Activated CD8-positive, alpha-beta memory T cell treated with anti-CD3 and anti-CD28 coated beads, Interleukin-2, amount 50 U/mL, for 24 hours (primary cell): ENCODE results near the gene JMJD4.

Experiments used
- DNase-seq: peaks from one replicate; pipeline ENCODE4 v3.0.0-alpha.2; 2020; ENCODE audit errors: extremely low read depth

JMJD4 gene

DNA sequence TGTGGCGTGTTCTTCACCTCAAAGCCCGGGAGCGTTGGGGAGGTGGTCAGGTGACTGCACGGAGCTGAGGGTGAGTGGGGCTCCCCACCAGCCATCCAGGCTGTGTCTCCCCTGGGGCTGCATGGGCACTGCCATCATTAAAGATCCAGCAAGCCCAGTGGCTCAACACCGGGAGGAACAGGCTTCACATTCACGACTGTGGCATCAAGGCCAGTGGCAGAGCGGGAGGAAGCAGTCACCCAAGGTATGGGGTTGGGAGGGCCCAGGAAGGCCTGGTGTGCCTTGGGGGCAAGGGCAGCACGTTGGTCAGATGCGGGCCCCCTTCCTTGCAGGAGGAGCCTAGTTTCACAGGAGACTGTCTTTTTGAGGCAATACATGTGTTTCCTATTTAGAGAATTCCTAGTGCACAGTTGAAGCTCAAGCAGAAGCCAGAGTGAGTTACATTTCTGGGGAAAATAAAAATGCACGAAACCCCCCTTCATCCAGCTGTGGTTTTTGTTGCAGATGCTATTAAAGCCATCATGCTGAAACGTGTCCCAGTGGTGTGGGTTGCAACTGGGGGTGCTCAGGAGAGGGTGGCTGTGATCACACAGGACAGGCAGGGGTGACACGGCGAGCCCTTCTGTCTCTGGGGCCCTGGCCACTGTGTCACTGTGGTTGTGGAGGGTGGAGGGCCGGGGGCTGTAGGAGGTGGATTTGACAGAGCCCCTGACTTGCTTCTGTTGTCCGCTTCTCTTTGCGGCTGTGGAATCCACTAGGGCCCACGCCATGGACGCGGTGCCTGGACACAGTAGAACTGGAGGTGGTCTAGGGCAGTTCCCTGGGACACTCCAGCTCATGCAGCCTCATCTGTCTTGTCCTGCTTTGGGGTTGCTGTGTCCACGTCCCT lies 34.2 kb upstream of the JMJD4 start:
- DNase-seq = no peak

DNA sequence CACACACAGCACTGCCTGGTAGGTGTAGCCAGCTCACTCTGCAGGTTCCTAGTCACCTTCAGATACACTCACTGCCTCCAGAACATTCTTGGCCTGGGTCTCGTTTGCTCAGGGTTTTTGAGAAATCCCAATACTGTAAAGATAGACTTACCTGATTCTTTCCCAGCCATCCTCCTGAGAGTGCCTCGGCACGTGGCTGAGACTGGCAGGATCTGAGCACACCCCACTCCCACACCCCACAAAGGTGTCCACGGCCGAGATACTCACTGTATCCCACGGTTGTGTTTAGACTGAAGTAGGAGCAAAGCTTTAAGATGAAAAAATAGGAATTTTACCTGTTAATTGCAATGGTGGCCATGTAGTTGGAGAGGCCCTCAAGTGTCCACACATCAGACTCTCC lies 33.5 kb upstream of the JMJD4 start:
- DNase-seq = no peak

DNA sequence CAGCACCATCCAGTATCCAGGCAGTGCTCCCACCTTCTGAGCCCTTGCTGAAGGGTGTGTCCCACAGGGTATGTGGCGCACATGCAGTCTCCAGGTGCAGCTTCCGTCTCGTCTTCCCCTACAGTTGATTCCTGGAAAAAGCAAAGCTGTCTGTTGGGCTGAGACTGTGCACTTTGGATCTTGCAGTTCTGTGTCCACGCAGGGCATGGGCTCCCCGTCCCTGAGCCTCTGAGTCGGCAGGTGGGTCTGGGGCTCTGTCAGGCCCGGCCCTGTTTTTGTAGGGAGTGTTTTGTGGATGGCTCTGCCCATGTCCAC lies 33.0 kb upstream of the JMJD4 start:
- DNase-seq = no peak

DNA sequence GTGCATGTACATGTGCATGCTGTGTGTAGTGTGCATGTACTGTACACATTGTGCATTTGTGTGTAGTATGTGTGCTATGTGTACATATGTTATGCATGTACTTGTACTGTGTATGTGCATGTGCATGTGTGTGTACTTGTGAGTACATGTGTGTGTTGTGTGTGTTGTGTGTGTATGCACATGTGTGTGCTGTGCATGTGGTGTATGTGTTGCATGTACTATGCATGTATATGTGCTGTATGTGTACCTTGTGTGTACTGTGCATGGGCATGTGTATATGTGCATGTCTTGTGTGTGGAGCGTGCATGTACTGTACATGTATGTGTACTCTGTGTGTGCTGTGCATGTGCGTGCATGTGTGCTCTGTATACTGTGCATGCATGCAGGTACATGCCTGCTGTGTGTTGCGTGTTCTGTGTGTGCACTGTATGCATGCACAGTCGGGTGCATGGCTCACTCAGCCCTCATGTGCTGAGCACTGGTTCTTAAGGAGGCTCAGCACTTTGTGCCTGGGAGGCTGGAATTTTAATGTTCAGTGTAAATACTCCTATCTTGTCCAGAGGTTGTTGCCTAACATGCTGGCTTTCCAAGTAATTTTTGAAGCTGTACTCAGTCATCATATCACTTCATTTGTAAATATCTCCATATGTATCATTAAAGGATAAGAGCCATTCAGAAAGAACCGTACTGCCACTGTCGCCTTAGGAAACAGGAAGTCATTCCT lies 32.5 kb upstream of the JMJD4 start:
- no peak for DNase-seq

DNA sequence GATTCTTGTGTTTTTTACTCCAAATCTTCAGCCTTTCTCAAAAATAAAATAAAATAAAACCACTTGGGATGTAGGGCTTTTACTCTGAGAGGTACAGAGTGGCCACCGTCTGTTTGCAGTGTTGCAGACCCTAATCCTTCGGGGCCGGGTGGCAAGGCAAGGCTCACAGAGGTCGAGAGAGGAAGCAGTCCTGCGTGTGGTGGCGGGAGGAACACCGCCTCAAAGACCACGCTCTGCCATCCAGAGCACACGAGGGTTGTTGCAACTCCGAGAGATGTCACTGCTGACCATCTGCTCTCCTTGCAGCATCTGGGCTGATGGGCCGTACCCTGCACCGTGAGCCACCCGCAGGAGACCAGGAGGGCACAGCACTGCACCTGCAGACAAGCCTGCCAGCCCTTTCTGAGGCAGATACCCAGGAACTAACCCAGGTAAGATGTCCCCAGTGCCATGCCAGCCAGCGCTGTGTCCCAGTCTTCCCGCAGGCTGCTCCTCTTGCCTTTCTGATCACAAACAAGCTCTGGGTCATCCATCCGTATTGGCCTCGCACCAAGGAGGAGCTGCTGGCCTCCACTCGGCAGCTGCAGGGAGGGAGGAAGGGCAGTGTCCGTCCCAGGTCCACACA lies 31.7 kb upstream of the JMJD4 start:
- no peak for DNase-seq

DNA sequence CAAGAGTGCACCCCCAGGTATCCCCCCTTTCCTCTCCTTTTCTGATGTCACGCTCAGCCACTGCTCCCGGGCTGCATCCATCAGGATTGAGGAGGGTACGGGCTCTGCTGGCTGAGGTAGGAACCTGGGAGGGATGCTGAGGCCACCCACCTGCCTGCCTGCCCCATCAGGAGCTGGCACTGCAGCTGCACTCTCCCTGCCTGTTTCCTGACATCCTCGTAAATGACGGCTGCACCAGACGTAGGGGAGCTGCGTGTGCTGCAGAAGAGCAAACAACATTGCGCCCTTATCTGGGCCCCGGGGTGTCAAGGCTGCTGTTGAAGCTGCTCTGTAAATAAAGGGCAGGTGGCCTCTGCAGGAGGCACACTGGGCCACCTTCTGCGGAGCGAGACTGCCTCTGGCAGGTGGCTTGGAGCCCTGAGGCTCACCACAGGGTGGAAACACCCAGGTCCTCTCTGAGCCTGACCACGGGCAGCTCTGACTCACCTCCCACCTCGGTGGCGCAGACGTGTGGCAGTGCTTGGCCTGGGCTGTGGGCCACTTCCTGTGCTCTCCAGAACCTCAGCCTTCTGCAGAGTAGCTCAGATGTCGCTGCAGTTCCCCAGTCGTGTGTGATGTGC lies 31.0 kb upstream of the JMJD4 start:
- peak; percentile 31 for DNase-seq

DNA sequence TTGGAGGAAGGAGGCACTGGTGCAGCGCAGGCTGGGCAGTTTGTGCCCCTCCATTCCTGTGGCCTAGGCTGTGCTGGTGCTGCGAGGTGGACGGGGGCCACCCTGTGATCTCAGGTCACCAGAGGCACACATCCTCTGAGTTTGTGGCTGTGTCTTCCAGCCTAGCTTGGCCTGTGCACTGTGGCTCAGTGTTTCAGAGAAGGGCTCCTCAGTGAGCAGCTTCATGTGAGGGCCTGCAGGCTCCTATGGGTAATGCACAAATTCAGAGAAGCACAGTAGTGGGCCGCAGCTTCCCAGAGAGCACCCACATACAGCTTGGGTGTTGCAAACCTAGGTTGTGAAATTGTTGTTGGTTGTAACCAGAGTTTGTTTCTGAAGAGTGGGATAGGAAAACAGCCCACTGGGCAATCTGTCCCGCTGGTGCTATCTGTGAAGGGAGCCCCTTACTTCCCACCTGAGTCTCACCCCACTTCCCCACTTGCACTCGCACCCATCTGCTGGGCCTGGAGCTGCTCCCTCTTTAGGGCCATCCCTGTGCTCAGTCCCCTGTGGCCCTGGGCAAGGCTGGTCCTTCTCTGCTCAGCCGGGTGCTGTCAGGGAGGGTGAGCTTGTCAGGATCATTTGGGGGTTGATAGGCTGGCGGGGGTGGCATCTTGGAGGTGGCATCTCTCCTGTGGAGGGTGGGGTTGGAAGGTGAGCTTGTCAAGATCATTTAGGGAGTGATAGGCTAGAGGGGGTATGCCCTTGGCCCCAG lies 30.3 kb upstream of the JMJD4 start:
- DNase-seq = no peak

DNA sequence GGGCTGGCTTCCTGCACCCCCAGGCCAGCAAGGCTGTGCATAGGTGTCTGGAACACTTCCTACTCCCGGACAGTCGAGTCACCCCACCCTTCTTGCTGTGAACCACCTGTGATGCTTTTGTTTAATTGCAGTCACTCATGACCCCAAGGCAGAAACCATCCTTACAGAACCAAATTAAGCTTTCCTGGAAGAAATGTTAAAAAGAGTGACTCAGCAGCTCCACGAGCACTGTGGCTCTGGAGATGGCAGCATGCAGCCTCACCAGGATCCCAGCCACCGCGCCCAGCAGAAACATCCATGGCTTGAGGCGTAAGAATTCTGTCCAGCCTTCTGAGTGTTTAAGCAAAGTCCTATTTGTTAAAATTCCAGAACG lies 28.9 kb upstream of the JMJD4 start:
- no peak for DNase-seq

DNA sequence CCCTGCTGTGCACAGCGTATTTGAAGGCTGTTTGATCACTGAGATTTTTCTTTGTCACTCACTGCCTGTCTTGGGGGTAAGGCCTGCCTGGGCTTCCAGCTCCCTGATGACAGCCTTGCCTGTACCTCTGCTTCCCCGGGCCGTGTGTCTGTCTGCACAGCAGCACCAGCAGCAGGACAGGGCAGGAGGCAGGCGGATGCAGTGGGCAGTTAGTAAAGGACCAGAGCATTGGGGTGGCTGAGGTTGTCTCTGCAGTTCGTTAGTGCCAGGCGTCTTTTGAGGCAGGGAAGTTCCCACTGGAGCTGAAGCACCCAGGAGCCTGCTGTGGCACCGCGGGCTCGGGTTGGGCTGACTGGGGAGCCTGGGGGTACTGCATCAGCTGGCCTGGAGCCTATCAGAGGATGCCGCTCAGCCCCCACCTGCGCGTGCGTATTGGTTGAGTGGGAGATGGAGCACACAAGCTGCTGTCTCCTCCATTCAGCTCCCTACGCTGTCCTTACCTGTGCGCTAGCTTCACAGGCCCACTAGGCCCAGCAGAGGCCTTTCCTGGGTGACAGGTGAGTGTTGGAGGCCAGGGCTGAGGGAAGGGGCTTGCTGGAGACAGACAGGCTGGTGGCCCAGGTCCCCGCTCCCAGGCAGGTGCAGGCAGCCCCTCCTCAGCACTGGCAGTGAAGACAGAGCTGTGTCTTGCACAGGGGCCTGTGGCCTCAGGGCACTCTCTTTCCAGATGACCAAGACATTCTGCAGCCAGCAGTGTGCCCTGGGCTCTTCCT lies 28.3 kb upstream of the JMJD4 start:
- no peak for DNase-seq

DNA sequence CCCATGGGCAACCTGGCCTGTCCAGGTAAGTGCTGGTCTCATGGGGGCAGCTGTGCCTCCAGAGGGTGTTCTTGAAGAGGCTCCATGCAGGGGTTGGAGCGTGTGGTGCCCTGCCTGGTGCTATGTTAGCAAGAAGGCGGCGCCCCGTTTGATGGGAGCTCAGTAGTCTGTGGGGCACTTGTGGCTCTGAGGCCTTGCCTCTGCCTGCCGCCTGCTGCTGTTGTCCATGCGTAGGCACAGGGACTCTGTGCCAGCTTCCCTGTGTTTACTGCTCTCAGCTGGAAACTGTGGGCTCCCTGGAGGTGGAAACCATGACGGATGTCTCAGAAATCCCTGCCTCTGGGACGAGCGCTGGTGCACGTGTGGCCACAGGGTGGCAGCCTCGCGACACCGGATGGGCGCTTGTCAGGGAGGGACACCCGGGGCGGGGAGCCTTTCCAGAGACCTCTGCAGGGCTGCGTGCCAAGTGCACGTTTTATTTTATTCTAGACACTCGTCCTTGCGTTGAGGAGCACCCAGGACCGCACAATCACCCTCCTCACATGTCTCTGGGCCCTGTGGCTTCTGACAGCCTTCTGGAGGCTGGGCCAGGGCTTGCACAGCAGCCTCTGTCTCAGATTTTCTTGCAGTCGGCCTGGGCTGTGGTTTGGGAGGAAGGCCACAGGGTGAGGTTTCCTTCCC lies 27.3 kb upstream of the JMJD4 start:
- DNase-seq = peak; percentile 58

DNA sequence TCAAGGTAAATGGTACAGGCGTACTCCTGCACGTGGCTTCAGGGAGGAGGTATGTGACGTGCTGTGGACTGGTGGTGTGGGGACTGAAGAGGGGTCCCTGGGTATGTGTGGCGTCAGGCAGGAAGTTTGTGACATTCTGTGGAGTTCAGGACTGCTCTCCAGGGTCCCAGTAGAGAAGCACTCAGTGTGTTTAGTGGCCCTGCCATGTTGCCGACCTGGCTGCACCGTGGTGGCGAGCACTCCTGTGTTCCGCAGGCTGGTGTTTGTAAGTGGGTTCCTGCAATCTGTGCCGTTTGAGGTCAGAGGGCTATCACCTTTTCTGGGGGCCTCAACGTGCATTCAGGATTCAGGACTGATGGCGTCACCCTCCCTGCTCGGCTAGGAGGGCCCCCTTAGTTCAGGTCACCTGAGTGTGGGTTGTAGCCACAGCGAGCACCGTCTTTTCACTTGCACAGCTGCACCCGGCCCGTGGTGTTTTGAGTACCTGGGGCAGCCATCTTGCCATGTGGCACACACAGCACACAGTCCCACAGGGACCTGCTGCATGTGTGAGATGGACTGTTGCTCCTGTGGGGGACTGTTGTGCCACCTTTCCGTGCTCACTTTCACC lies 26.6 kb upstream of the JMJD4 start:
- no peak for DNase-seq

DNA sequence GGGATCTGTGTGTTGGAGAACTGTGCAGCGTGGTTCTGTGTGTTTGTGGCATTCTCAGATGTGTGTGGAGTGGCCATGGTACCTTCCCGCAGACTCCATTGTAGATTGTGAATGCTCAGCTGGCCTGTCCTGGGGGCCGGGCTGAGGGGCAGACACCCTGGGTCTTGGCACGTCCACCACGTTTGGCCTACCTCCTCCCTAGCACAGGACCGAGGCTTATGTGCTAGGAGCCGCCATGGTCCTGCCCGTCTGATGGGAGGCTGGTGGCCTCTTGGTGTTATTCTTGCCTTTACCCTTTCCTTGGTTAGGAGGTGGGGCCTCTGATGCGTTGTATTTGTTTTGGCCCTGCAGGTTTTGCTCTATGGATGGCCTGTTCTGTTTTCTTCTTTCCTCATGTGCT lies 25.3 kb upstream of the JMJD4 start:
- no peak for DNase-seq

DNA sequence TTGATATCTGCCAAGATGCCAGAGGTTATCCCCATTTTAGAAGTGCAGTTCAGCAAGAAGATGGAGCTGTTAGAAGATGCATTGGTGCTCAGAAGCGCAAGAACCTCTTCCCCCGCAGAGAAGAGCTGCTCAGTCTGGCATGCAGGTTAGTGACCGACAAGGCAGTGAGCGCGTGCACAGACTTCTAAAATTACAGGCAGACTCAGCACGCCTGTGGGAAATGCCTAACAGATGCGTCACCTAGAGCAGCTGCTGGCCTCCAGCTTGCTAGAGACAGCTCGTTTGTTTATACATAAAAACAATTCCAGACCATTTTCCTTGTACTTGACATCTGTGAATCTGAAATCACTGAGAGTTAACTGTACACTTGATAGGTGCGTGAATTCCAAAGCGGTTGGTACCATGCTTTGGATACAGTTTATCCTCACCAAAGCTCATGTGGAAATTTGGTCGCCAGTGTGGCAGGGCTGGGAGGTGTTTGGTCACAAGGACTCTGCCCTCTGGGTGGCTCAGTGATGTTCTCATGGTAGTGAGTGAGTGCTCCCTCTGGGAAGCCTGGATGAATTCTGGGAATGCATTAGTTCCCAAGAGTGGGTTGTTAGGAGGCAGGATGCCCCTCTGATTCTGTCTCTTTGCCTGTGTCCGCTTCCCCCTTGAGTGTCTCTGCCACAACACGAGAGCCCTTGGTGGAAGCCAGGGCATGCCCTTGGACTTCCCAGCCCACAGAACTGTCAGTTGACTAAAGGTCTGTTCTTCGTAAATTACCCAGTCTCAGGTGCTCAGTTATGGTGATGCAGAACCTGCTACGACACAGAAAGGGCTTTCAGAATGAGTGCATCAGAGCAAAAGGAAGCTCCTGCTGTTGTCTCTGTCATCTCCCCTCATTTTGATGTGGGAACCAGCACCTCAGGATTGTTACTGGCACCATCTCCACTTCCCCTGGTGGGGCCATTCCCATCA lies 24.5 kb upstream of the JMJD4 start:
- DNase-seq = no peak

DNA sequence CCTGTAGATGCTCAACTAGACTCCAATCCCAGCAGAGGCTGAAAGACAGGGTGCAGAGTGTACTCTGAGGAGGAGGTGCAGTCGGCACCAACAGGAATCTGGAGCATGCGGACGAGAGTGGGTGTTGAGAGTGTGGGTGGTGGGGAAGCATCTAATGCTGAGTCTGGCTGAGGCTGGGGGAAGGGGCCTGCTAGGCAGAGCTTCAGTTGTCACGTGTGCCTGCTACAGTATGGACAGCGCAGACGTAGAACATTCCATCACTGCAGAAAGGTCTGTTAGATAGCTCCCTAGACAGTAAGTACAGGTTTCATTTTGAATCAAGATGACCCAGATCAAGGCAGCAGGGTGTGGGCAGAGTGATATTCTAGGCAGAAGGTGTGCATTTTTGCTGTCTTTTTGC lies 23.3 kb upstream of the JMJD4 start:
- no peak for DNase-seq

DNA sequence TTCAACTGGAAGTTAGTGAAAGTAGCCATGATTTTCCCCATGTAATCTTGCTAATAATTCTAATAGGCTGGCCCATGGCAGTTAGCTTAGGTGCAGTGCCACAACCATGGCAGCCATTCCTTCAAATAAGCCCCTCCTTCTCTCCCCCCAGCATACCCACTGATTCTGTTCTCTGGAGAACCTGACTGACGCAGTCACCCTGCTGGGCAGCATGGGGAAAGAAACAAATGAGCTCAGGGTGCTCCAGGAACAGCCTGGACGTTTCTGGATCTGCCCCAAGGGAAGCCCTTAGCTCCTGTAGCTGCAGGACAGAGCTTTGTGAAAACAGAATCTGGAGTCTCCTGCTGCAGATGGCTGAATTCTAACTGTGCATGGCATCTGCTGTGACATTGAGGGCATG lies 22.7 kb upstream of the JMJD4 start:
- DNase-seq = no peak

DNA sequence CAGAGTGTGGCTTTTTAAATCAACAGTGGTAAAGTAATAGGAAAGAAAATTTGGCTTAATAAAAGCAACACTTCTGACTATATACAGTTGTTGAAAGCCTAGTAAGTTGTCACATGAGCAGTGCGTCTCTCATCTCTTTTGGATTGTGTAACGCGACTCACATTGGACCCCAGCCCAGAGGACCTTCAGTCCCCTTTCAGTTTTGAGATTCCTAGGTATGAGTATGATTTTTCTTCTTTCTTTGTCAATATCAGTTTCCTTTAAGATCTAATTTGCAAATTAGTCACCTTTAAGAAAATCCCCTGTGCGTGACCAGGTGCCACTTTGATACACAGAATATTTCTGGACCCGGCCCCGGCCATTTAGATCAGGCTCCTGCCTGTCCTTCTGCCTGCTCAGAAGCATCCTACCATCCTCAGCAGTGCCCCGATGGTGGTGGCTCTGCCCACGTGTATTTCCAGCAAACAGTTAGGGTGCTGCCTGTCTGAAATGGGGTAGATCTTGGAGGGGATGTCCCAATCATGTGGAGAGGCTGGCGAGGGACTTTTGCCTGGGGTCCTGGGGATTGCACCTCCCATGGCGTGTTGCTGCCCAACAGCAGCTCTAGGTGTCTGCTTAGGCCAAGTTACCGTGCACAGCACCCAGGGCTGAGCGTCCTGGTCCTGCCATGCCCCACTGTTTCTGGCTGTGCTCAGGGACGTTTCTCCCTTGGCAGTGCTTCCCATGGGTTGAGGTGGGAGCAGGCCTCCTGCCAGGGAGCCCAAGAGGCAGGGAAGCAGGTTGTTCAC lies 21.3 kb upstream of the JMJD4 start:
- DNase-seq = no peak

DNA sequence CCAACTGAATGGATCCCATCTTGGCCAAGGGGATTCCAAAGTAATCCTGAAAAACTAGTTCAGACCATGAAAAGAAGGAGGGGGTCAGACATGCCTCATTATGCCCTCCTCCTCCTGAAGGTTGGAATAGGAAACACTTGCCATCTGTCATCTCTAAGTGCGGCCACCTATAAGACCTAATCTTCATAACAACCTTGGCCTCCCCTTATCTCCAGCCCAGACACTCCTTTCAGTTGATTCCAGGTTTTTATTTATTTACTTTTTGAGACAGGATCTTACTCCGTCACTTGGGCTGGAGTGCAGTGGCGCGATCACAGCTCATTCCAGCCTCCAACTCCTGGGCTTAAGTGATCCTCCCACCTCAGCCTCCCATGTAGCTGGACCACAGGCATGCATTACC lies 19.9 kb upstream of the JMJD4 start:
- no peak for DNase-seq
